Middle frontal gyrus (tissue), 1 donor: ENCODE data around the gene DLGAP1.
"Not testable (repeated sequence)": the region's sequence is repeated elsewhere in the genome, so short reads cannot be mapped to it uniquely, and the experiment has no call there.

Experiments used
- DNase-seq: peaks from one replicate; pipeline ENCODE4 v3.0.0-alpha.2; 2015; ENCODE audit warnings: low spot score; ENCODE audit errors: extremely low spot score

DLGAP1 gene

DNA sequence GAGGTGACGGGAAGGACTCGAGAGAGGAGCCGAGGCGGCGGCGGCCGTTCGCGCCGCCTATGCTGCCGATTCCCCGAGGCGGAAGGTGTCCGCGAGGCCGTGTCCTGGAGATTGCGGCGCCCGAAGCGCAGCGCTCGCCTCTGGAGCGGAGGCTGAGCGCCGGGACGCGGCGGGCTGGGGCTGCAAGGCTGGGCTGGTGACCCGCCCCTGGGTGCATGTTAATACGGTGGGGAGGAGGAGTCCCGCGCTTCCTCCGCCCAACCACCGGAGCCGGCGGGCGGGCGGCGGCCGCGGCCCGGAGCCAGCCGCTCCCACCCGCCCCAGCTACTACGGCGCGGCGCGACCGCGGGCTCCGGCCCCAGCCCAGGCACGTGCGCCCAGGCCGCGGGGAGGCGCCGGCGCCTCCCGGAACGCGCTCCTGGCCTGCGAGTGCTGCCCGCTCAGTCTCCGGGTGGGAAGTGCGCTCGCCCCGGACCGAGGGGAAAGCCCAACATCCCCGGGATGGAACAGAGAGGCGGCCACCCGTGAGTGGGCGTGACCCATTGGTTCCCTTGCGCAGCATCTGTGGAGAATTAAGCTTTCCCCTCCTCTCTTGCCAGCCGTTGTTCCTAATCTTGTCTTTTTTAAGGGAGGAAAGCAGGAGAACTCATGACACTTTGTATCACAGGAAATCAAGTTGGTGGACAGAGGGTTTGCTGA is at the start of gene DLGAP1:
DLGAP1 (minus strand) TSS at position 195 of the 699 bp plus-strand sequence.
- DNase-seq = peak; percentile 27

DNA sequence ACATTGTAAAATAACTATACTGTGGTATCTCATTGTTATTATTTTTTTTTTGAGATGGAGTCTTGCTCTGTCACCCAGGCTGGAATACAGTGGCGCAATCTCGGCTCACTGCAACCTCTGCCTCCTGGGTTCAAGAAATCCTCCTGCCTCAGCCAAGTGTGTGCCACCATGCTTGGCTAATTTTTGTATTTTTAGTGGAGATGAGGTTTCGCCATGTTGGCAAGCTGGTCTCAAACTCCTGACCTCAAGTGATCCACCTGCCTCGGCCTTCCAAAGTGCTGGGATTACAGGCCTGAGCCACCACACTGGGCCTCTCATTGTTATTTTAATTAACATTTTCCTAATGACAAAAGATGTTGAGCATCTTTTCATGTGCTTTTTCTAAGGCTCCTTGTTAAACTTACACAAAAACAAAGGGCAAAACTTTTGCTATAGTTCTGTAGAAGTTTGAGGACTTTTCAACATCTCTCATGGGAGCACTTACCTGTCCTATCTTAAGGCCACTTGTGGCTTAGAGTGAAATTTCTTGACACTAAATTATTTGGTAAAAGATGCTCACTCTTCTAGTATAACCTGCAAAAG is 39.7 kb upstream of the DLGAP1 start:
- DNase-seq = not testable (repeated sequence)

DNA sequence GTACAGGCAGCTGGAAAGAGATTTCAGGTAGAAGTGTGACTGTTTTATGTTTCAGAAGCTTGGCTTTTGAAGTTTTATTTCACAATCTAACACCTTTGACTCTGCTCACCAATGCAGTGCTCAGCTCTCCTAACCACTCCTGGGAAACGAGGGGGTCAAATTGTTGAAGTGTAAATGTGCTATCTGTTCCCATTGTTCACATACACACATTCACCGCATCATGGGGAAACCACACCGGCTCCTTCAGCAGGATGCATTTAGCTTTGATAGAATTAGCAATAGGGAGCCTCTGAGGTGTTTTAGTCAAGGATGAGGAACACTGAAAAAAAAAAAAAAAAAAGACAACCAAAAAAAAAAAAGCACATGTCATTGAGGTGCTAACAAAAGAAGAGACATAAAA is 13.4 kb upstream of the DLGAP1 start:
- no peak for DNase-seq

DNA sequence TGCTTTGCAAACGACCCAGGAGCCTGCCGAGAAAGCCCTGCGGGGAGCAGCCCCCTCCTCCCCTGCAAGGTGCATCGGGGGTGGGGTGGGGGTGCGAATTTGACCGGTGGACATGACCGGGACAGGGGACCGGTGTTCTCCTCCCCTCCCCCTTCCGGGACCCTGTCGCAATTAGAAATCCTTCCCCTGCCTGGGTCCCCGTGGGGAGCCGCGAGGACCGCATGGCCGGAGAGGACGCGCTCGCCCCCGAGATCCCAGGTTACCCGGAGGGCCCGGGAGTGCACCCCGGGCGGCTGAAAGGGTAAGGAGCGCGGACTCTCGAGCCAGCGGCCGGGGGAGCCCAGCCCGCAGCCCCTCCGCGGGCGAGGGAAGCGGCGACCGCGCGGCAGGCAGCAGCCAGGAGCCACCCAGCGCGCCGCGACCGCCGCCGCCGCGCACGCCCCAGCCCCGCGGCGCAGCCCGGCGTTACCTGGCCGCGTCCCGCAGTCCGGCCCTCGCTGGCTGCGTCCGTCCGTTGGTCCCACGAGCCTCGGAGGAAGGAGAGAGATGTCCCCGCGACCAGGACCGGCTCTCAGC is 482 bp downstream of the DLGAP1 start:
- DNase-seq = no peak

DNA sequence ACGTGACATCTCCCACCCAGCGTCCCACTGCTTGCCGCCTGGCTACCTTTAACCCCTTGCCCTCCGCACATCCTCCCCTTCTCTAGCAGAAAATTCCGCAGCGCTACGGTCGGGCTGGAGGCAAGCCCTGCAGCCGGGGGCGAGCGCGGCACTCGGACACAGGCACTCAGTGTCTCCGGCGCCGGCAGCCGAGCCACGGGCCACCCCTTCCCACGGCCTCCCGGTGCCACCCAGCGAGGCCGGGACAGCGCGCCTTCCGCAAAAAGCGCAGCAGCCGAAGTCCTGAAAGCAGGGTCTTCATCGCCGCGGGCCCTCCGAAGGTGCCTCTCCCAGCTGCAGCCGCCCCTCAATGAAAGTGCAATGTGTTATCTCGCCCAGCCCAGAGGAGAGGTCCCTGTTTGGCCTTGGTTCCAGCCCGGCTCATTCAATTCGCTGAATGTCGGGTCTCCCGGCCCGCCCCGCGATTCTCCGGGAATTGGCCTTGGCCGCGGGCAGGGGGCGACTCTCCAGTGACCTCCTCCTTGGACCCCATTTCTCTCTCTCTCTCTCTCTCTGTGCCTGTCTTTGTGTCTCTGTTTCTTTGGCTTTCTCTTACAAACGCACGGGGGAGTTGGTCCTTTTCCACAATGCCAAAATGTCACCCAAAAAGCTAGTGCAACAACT is 1.1 kb downstream of the DLGAP1 start:
- DNase-seq = no peak

DNA sequence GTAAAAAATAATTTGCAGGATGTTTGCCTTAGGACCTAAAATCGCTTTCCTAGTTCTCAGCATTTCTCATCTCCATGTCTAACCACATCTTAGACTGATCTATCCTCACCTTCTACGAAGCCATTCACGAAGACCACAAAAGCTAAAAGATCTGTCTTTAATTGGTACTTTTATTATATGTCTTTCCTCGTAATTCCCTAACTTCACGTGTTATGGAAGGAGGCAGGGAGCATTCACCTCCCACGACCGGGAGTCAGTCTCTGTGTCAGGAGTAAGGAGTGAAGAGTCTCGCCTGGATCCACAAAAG is 1.6 kb downstream of the DLGAP1 start:
- DNase-seq = no peak

DNA sequence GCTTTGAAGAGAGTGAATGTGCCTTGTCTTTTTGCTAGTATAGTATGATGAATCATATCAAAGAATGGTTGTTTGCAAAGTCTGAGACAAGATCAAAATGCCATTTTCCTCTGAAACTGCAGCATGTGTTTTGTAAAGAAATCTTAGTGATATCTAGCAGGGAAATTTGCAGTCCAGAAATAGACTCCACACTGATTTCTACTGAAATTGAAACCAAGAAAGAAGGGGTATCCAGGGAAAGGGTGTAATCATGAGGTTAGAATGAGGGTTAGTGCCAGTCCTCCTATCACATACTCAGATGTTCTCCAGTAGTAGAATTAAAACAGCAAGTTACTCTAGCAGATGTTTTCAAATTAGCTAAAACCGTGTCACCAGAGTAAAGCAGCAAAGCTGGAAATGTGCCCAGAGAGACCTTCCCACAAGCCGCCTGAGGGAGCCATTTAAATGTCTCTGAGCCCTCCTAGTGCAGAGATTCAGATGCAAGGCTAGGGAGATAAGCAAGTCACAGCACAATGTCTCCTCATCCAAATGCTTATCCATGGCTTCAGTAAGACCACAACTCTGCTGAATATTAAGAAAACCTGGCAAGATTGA is 4.9 kb downstream of the DLGAP1 start:
- DNase-seq = no peak

DNA sequence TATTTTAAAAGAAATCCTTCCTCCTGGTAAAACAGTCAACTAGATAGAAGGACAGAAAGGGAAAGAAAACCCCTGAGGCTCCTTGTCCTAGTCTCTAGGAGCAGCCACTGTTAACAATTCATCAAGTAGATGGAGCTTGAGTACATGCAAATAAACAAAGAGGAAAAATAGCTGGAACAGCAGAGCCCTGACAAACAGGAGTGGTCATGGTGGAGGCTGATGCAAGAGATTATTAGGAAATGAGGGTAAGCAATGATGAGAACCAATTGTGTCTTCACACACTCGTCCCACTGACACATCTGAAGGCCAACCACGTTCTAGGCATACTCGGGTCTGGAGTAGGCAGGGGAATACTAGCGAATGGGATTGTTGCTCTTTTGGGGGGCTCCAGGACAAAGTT is 9.2 kb downstream of the DLGAP1 start:
- DNase-seq = no peak

DNA sequence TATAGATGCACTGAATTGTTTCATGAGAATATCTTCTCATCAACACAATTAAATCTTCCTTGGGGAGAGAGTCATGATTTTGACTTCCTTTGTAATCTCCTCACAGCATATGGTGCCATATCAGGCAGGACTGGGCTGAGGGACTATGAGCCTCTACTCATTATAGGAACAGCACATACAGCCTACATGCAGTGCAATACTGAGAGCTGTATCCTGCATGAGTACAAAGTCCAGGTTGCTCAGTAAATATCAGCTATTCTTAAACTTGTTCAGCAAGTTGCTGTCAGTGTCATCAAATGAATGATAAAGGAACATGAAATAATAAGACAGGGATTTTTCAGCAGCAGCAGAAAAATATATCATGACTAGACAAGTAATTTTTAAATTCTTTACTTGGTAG is 10.8 kb downstream of the DLGAP1 start:
- no peak for DNase-seq

DNA sequence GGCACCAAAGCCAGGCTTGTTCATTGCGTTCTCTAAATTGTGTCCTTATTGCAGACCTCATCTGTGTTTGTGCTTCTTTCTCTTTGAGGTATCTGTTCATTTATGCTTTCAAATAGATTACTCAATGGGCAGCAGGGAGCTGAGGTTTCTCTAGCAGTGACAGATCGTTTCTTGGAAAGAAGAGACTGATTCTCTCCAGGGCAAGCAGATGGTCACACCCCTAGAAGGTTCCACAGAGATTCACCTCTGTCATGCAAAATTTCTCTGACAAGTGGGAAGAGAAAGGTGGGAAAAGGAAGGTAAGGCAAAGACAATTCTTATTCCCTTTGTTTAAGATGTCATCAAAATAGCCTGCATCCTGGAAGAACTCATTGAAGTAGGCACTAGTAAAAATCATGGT is 14.0 kb downstream of the DLGAP1 start:
- no peak for DNase-seq

DNA sequence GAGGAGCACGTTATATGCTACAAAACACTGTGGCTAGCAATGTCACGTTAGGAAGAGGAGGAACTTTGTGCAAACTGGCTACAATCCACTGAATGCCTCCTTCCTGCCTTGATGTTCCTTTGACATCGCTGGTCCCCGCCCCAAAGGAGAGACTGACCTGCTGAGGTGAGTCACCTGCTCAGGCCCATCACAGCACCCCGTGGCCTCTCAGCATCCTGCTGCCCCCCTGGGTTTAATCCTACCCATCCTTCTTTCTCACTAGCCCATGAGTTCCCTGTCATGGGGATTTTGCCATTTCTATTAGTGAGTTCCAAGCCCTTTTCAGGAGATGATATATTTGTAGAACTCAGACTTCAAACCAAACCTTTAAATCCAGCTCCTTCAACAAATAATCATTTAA is 16.2 kb downstream of the DLGAP1 start:
- DNase-seq = no peak

DNA sequence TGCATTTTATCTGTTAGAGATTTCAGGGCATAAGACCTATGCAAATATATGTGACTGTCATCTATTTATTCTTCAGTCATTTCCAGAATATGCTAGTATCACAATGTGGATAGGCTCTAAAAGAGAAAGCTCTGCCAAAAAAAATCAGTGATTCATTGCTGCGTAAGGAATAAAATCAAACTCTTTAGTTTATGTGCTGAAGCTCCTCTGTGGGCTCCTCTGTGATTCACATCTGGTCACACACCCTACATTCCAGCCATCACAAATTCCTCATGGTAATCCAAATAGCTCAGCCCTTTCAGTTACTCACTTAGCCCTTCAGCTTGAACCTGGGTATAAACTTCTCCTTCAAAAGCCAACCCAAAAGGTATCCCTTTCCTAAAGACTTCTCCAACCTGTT is 21.4 kb downstream of the DLGAP1 start:
- no peak for DNase-seq

DNA sequence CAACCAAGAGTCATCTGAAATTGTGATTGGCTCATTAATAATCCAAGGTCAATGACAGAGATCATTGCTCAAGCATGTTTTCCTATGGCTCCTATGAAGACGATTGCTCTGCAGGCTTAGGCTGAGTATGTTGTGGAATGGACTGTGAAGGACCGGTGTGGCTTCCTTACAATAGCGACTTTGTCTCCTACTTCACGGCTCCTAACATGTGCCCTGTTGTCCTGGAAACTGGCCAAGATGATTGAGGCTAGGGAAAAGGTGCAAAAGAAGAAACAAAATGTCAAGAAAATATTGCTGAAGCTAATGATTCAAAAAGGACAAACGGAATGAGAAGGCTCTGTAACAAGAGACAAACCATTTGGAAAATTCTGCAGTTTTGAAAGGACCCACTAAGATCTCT is 24.3 kb downstream of the DLGAP1 start:
- no peak for DNase-seq

DNA sequence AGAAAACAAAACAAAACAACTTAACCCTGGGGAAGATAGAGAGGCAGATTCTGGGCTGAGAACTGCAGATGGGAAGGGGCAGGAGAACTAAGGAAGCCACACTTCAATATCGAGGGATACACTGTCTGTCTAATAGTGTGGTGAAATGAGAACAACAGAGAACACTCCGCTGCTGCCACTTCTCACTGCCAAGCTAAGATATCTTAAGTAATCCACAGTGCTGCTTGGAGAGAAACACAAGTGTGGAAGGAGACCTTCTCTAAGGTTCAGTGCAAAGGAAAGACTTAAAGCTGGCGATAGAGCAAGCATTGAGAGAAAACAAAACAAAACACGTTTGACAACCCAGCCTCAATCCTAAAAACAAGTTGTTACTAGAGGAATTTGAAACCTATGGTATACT is 37.4 kb downstream of the DLGAP1 start:
- DNase-seq = no peak

DNA sequence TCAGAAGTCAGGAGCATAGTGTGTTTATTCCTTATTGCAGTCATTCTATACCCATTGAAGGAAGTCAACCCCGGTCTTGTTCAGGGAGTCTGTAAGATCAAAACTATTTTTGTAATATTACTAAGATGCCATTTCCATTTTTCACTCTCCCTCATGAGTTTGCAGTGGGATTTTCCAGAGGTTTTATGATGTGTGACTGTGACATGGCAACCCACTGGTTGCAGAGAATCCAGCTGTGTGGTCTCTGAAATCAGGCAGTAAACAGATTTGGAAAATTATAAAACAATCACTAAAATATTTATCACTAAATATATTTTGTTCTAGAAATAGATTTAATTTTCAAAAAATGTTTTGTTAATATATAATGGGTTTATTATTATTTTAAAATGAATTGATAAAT is 38.1 kb downstream of the DLGAP1 start:
- no peak for DNase-seq

DNA sequence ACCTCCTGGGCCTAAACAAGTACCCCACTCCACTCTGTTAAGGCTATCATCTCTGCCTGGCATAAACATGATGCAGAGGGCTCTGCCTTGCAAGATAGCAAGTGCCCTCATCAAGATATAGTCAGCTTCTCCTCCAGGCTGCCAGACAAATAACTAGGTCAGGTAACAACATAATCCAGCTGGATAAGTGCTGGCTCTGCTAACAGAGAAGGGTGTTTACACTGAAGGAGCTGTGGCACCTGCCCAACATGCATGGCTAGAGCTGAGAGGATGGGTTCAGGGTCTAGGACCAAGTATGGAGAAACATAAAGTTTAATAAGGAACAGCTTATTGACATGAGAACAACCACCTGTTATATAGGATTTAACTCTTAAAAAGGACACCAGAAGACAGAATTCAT is 42.8 kb downstream of the DLGAP1 start:
- DNase-seq = no peak

DNA sequence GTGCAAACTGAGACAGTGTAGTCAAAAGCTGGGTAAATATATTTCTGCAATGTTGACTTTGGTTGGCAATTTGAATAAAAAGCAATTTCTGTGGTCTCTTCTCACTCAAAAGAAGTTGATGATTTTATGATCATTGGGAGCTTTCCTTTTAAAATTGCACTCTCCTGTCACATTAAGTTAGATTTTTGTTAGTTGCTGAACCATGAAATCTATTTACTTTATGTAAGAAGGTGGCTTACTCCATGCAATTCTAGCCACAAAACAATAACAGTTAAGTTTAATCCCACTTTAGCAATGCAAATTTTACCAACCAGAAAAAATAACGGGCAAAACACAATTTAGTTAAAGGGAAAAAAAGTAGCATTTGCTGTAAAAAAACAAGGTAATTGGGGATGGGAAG is 48.3 kb downstream of the DLGAP1 start:
- DNase-seq = no peak

DNA sequence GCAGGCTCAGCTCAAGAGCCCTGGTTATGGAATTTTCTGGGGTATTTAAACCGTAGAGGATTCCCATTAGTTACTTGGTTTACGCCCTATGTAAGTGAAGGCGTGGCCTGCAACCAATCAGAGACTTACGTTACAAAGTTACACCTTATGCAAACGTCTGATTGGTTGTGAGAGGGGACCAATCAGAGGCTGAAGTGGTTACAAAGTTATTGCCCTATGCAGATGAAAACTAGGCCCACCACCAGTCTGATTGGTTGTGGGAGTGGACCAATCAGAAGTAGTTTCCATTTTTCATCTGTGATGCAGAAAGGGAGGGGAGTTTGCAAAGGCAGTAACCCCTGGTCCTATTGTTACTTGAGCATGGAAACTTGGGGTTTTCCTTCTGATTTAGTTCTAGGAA is 49.1 kb downstream of the DLGAP1 start:
- DNase-seq = no peak

DNA sequence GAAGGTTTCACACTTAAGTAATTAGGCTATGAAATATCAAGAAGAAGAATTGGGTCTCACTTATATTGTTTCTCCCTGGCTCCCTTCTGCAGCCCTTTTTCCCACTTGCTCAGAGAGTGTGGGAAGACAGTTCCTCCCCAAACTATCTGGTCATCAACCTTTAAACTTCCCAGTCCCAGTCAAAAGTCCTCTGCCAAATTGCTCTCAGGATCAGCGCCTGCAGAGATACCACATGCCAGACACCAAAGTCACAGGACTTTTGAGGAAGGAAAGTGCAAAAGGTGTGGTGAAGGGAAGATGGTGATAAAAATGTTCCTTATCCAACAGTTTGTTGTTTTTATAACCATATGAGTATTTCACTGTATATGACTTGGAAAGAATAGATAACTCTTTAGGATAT is 51.3 kb downstream of the DLGAP1 start:
- no peak for DNase-seq

DNA sequence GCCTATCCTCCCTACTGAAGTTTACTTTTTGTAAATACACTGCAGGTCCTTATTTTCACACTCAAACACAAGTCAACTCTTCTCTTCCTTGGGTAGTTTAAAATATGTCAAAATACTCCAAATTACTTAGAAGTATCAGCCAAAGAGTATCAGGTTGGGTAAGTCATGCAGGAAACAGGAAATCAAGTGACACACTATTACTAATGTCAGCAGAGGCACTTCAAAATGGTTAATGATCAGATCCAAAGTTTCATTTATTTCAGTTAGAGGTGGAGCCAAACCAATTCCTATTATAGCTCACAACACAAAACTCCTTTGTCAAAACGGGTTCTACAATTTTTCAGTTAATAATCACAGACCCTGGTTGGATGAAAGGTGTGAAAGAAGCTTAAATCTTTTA is 54.2 kb downstream of the DLGAP1 start:
- DNase-seq = no peak

DNA sequence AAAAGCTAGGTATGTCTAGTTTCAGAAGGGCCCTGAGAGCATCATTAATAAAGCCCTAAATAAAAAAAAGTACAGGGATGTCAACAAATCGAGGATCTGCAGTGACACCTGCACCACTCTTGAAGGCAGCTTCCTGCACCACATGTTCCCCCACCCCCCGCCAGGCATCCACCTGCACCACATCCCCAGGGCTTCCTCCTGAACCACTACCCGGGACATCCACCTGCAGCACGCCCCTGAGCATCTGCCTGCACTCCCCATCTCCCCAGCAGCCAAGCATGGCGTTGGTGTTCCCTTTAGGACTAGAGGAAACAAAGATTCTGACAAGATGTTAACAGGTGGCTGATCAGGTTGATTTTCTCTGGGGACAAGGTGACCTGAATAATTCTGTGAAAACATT is 55.2 kb downstream of the DLGAP1 start:
- no peak for DNase-seq

DNA sequence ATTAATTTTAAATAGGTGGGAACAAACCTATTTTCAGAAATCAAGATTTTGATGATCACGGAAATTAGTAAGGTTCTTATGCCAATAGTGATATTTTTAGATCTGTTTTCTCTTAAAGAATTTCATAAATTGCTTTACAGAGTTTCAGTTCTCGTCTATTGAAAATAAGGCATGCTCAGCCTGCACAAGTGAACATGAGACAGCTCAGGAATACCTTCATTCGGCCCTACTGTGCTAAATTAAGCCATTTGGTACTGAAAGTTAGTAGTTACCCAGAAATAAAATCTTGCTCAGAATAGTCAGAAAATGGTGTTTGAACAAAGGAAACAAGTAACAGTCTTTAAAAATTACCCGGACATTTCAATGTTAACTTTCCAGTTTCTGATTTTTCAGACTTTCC is 60.4 kb downstream of the DLGAP1 start:
- no peak for DNase-seq
